ENCODE measurements around the gene SRPK1. TPM values are rescaled to one million over a fixed set of nuclear protein-coding genes. Genes with fewer than 3 reads are reported as not detected.
A peak's percentile ranks its signal among the peaks of the same experiment; 100 is the strongest.

Gene SRPK1
- total RNA-seq, 1 donor from 2014 or later: 22.5 TPM

DNA sequence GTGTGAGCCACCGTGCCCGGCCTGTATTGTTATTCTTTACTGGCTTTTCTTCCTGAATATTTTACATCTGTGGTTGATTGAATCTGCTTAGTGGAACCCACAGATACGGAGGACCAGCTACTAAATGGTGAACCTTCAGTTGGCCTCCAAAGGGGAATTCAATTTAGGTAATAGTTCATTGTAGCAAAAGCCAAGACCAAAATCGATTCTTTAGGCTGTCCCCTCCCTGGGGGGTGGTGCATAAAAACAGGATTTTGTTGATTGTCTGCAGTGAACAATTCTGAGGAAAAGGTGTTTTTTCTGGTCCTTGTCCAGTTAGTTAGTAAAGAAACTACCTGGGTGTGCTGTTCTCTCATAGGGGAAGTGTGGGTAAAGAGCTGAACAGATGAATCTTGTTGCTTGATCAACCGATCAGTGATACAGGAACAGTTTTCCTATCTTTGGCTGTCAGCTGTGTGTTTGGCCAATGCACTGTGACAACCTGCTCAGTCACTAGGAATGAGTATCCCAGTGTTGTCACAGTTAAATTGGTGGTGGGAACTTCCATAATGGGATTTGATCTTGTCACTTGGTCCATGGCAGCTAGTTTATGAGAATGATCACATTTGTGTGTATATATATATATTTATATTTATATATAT is 96.2 kb downstream of the SRPK1 start:
- no peak for DNase-seq (ENCODE audit: low read depth)

DNA sequence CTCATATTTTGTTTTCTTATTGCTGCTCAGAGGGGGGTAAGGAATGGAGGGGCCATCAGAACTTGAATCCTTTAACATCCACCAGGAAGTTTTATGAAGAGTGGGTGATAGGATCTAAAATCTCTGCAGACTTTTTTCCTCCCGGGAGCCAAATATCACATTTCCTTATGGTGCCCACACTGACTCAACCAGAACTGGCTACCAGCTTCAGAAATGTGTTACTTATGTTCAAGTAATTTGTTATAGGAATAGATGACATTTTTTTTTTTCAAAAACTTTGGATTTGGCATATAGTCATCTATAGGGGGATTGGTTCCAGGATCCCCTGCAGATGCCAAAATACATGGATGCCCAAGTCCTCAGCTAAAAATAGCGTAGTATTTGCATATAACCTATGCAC is 97.3 kb downstream of the SRPK1 start:
- DNase-seq (ENCODE audit: low read depth): no peak

DNA sequence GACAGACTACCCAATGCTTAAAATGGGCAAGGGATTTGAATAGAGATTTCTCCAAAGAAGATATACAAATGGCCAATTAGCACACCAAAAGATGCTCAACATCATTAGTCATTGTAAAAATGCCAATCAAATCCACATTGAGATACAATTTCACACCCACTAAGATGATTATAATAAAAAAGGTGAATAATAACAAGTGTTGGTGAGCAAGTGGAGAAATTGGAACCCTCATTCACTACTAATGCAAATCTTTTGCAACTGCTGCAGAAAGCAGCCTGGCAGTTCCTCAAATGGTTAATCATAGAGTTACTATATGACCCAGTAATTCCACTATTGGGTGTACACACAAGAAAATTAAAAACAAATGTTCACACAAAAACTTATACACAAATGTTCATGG is 103.4 kb downstream of the SRPK1 start:
- DNase-seq (ENCODE audit: low read depth): no peak

DNA sequence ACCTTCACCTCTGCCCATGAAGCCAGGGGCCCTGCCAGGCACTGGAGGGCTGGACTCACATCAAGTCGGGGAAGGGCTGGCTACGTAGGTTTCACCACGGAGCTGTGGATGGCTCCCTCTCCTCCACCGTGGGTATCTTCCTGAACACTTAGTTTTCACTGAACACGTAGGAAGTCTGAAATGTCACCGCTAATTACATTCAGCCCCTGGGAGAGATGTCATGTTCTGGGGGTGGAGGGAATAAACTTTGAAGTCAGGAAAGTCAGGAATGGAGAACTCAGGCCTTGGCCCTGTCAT is 109.3 kb downstream of the SRPK1 start:
- no peak for DNase-seq (ENCODE audit: low read depth)

DNA sequence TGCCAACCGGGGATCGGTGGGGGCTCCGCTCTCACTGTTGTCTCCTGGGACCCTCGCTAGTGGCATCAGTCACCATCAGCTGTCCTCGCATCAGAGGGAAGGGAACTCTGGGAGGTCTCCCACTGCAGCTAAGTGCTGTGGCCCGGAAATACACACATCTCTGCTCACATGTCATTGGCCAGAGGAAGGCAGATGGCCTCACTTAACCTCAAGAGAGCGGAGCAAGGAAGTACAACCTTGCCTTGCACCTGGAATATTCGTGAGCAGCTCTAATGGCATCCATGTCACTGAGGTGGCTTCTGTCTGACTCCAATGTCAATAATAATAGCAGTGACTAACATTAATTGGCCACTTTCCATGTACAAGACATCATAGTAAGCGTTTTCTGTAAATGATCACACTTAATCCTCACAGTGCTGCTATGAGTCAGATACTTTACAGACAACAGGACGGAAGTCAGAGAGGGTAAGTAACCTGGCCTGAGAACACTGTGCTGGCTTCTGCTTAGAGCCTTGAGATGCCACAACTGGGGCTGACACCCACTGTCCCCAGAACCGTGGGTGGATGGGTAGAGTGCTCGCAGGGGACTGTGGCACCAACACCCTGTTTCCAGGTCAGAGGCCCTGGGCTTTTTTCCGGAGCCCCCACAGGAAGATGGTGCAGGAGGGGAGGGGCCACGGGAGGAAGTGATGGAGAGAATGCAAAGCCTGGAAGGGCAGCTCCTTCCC is 109.8 kb downstream of the SRPK1 start:
- DNase-seq (ENCODE audit: low read depth): peak; percentile 60

DNA sequence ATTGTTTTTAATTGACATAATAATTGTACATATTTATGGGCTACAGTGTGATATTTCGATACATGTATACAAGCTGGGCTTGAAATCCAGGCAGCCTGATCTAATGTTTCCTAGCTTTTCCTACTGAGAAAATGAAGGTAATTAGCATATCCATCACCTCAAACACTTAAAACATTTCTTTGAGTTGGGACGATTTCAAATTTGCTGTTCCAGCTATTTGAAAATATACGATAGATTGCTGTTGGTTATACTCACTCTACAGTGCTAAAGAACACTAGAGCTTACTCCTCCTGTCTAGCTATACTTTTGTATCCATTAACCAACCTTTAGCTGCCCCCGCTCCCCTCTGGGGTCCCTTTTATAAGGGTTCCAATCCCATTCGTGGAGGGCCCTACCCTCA is 111.1 kb downstream of the SRPK1 start:
- DNase-seq (ENCODE audit: low read depth): no peak

DNA sequence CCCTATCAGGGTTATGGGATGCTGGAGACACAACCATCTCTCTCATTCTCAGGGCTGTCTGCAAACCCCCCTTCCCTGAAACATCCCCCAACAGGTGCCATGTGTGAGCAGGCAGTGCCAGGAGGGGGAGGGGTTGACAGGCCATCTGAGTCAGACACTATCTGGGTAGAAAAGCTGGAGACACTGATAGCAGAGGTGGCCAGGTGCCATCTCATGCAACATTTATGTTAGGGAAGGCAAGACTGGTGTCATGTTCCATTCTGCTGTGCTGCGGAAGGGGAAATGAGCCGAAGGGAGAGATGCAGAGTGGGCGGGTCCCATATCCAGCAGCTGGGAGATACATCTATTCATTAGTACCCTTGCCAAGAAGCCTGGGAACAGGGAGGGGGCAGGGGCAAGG is 112.2 kb downstream of the SRPK1 start:
- DNase-seq (ENCODE audit: low read depth): peak; percentile 72

DNA sequence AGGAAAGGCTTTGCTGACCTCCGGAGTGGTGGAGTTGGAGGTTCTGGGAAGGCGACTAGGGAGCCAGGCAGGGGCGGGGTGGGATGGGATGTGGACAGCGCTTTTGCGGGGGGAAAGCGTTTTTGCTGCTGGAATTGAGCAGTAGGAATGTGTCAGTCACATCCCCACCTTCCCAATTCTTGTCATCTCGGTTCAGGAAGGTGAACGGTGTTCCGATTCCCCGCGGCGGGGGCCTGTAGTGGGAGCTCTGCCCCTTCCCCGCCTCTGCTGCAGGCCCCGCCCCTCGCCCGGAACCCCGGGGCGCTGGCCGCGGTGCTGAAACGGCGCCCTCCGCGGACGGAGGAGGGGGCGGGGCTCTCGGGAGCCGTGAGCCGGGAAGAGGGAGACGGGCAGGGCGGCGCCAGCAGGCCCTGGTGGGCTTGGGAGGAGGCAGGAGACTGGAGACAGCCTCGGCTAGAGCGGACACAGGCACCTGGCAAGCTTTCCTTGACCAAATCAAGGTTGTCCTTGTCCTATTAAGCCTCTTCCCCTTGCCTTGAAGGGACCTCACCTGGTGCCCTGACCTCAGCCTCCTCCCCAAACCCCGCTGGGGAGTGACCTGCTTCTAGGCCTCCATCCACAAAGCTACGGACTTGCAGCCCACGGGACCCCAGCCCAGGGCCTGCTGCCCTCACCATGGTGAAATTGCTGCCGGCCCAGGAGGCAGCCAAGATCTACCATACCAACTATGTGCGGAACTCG is 115.7 kb downstream of the SRPK1 start, which contains the start of gene LHFPL5:
Gene LHFPL5, plus strand, starts transcription at position 357 of the 741 bp plus-strand sequence. Its CDS starts 319 bp downstream, at position 676.
- peak; percentile 42 for DNase-seq (ENCODE audit: low read depth)

DNA sequence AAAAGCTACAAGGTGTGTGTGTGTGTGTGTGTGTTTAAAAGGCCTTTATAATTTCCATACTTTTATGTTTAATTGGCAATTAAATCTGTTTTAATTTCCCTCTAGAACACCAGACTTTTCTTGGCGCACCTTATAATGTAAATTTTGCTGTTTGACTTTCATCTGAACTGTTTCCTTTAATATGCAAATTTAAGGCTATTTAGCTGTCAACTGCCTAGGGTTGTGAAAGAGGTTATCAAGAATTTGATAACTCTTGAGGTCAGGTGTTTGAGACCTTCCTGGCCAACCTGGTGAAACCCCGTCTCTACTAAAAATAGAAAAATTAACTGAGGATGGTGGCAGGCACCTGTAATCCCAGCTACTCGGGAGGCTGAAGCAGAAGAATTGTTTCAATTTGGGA is 119.8 kb downstream of the SRPK1 start:
- DNase-seq (ENCODE audit: low read depth): no peak

DNA sequence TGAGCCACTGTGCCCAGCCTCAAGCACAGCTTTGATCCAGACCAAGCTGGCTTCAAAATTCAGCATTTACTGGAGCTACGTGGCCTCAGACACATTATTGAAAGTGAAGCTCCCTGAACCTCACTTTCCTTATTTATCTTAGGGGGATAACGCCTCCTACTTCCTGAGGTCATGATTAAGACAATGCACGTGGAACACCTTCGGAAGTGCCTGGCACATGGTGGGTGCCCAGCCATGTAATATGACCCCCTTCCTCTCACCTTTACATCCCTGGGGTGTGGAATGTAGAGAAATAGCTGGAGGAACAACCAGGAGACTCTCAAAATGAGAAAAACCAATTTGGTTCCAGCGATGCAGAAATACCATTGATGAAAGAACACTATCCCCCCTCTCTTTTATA is 122.2 kb downstream of the SRPK1 start:
- no peak for DNase-seq (ENCODE audit: low read depth)

DNA sequence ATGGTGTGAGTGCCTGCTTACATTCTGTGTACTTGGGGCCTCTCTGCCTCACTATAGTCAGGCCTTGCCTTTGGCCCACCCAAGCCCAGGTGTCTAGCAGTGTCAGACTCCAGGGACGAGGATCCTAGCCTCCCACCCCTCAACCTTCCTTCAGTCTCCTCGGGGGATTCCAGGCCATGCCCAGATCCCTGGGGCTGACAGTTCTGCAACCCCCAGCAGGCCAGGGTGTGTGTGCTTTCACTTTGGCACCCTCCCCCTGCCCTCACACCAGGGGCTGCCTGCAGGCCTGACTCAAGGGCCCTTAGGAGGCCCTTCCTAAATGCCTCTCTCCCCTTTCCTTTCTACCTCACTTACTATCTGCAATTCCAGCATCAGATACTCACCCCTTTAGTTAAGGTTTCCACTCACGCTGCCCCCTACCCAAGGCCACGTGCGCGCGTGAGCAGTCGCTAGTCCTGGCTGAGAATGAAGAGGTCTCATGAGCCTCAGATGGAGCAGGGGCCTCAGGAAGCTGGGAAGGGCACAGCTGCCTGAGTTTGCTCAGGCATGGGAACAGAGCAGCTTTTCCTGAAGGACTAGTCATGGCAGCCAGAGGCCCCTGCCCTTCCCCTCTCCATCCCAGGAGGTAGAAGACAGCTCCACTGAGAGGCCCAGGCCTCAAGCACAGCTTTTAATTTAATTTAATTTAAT is 122.9 kb downstream of the SRPK1 start:
- no peak for DNase-seq (ENCODE audit: low read depth)

DNA sequence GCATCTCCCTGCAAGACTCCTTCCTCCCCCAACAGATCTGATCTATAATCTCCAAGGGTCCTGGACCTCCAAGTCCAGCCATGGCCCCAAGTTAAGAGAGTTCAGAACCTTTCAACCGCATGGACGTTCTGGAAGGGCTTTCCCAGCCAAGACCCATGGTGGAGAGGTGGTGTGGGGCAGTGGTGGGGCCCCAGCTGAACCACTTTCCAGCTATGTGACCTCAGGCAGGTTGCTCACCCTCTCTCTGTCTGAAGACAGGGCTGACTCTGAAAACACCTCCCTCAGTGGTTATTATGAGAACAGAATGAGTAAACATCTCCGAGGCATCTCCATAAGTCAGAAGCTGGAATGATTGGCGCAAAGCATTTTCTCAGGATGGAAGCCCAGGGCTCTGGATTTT is 124.7 kb downstream of the SRPK1 start:
- no peak for DNase-seq (ENCODE audit: low read depth)

DNA sequence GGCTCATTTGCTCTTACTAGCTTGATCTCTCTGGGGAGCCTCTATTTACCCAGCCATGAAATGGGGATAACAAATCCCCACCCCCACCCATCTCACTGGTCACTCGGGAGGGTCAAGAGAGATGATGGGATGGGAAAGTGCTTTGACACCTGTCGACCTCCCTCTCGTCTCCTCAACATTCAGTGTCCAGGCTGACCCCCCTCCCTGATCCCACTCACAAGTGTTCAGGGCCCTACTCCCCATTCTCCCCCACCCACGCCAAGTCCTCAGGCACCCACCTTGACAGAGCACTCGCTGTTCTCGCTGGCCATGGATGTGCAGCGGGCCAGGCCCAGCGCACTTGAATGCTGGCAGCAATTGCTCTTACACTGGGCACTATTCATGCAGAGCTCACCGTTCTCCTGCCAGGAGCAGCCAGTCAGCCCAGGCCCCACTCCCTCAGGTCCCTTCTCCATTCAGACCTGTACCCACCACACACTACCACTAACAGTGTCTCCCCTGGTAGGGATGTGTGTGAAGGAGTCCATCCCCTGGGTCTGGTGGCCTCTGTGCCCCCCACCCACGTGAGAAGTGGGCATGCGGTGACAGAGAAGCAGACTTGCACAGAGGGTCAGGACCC is 125.3 kb downstream of the SRPK1 start:
- no peak for DNase-seq (ENCODE audit: low read depth)

DNA sequence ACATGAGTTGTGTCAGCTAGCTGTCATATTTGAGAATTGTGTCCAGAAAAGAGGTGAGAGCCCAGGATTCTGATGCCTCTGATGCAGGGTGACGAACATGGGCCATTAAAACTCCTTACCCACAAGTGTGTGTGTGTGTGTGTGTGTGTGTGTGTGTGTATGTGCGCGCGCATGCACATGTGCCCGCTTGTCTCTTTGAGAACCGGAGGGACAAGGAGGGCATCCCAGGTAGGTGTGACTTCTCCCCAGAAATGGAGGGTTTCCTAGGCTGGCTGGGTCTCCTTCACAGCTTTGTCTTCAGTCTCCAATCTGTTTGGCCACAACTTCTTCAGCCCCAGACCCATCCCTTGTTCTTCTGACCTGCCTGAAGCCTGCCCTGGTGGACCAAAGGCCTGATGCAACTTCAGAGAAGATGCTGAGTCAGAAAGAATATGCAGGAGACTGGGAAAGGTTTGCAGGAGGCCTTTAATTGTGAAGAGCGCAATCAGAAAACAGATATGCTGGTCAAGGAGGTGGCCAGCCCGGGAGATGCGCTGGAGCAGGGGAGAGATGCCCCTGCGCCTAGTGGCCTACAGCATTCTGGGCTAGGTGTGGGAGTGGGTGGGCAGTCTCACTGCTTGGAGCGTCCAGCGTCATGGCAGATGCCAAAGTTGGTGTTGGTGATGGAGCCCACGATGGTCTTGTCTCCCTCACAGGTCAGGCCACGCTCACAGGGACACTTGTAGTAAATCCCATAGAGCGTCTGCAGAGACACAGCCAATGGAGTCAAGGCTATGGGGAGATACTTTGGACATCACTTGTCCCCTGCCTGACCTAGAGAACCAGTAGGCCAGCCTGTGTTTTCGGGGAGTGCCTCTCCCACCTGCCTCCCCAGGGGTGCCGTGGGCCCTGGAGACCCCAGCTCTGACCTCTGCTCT is 126.1 kb downstream of the SRPK1 start:
- no peak for DNase-seq (ENCODE audit: low read depth)

DNA sequence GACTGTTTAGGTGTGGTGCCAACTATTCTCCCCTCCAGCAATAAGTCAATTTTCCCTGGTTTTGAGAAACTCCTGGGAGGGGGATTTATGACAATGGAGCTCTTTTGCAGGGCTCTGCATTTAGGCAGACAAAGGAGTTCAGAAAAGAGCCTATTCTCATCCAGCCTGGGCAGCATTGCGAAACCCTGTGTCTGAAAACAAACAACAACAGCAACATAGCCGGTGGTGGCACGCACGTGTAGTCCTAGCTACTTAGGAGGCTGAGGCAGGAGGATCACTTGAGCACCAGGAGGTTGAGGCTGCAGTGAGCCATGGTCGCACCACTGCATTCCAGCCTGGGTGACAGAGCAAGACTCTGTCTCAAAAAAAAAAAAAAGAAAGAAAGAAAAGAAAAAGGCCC is 130.2 kb downstream of the SRPK1 start:
- no peak for DNase-seq (ENCODE audit: low read depth)

DNA sequence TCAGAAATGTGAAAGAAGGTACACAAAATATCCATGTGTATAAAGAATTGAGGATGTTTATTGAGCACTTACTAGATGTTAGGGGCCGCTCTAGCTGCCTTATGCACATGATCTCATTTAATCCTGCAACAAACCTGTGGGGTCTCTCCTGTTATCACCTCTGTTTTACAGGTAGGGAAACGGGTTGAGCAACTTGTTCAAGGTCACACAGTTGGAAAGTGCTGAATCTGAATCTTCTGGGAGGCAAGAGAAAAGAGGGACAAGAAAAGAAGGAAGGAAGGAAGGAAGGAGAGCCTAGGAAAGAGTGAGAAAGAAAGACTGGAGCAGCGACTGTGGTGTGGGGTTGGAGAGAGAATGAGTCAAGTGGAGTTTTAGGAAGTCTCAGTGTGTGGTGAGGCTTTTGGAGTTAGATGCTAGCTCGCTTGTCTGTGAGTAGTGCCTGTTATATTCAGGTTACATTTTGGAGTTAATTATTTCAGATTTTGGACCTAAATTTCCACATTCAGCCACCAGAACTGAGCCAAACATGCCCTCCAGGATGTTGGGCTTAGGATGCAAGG is 132.4 kb downstream of the SRPK1 start:
- DNase-seq (ENCODE audit: low read depth): no peak

DNA sequence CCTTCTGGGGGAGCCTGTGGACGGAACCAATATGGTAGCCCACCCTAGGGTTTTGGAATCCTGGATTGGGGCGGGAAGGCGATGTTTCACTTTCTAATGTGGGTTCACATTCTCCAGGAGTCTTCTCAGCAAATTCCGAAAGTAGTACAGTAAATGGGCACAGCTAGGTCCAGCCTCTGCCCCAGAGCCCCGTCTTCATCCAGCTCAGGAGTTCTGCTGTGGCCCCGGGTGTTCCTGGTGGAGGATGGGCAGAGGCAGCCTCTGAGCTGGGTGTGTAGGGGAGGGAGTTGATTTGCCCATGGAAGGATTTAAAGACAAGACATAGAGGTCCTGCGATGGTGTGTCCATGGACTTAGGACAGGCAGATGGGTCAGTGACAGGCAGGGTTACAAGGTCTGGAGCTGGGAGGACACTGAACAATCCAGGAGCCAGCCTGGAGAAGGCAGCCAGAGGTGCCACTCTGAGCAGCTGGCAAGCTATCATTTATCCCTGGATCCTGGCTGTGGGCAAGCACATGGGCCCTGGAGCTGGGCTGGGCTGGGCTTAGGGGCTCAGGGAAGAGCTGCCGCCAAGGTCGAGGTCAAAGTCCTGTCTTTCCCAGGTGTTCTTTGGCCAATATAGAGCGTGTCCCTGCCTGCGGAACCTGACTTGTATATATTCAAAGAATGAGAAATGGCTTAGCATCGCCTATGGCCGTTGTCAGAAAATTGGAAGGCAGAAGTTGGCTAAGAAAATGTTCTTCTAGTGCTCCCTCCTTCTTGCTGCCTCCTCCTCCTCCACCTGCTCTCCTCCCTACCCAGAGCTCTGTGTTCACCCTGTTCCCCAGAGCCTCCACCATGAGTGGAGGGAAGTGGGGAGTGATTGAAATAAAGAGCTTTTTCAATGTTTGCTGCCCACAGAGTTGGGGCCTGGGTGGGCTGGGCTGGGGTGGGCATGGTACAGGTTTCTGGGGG is 133.4 kb downstream of the SRPK1 start:
- DNase-seq (ENCODE audit: low read depth): no peak

DNA sequence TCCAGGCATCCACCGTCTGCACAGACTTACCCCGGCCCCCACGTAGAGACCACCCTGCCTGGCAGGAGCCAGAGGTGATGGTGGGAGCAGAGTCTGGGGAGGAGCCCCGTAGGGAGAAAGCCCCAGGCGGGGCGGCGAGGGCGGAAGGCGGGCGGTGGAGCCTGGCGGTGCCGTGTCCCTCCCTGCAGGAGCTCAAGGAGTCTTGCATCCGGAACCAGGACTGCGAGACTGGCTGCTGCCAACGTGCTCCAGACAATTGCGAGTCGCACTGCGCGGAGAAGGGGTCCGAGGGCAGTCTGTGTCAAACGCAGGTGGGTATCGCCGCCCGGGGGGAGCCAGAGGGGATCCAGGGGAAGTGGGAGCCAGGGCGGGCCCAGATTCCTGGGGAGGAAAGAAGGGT is 134.1 kb downstream of the SRPK1 start:
- DNase-seq (ENCODE audit: low read depth): no peak

DNA sequence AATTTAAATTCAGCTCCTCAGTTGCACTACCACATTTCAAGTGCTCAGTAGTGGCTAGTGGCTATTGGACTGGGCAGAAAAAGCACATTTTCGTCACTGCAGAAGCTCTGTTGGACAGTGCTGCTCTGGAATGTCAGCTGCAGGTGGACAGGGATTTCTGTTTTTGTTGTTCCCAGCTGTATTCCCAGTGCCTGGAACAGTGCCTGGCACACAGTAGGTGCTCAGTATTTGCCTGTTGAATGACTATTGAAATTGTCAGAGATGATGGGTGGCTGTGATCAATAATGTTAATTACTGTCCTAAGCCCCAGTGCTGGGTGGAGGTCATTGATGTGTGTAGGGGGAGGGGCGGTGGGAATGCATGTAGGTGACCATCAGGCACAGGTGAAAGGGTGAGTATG is 134.6 kb downstream of the SRPK1 start:
- DNase-seq (ENCODE audit: low read depth): no peak
